Esophagus squamous epithelium (tissue), 4 donors: ENCODE results near the gene HJV.
A peak's percentile ranks its signal among the peaks of the same experiment; 100 is the strongest.

ENCODE experiments used
- POLR2A ChIP-seq, 4 donors: fragments of 450-650 bp; IDR thresholded peaks; one replicate each; pipeline ENCODE4 v1.6.1; 2017; ENCODE audit warnings: antibody characterized with exemption in 4 of 4, mild to moderate bottlenecking in 4 of 4, moderate library complexity in 3 of 4
- TF ChIP-seq, protein P1 (sequence below), 6 experiments: fragments of 450-650 bp in 4 of 6; fragments of 200-600 bp in 2 of 6; sonication (generic) in 2 of 6; IDR thresholded peaks; one replicate each; pipeline ENCODE4 v1.5.1; 2016 to 2019; ENCODE audit warnings: antibody characterized with exemption in 6 of 6, mild to moderate bottlenecking in 4 of 6, moderate library complexity in 4 of 6

DNA sequence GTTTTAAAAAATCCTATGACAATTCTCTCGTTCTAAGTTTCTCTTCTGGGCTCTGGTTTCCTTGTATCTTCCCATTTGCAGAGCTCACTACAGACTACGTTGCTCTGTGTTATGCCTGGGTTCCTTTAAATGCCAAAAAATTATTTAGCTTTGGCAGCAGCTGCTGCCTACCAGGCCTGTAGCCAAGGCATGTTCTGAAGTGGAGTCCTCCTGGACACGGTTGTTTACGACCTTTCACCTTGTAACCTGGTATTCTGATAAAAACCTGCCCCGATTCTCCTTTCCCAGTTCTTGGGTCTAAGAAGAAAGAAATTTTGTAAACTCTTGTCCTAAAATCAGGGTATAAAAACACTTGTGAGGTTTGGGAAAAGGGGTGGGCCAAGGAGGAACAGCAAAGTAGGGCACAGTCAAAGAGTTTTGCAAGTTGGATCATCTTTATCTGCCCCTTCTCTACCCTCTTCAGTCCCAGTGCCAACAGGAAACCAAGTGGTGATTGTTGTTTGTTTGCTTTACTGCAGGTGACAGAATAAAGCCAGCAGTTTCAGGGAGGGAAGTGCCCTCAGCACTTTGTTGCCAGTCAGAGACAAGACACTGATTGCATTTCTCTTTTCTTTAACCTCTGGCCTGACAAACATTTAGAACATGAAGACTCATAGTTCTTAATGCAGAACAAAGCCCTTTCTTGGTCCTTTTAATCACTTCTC is 22.1 kb downstream of the HJV start:
- TF ChIP-seq, protein P1, sequence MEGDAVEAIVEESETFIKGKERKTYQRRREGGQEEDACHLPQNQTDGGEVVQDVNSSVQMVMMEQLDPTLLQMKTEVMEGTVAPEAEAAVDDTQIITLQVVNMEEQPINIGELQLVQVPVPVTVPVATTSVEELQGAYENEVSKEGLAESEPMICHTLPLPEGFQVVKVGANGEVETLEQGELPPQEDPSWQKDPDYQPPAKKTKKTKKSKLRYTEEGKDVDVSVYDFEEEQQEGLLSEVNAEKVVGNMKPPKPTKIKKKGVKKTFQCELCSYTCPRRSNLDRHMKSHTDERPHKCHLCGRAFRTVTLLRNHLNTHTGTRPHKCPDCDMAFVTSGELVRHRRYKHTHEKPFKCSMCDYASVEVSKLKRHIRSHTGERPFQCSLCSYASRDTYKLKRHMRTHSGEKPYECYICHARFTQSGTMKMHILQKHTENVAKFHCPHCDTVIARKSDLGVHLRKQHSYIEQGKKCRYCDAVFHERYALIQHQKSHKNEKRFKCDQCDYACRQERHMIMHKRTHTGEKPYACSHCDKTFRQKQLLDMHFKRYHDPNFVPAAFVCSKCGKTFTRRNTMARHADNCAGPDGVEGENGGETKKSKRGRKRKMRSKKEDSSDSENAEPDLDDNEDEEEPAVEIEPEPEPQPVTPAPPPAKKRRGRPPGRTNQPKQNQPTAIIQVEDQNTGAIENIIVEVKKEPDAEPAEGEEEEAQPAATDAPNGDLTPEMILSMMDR (IDR thresholded peaks at IDR 0.05), result peak in 1 of 6 experiments; percentile 2
- peak in 3 of 4 donors; percentile 13 to 73 (median 30) for TF ChIP-seq POLR2A (IDR thresholded peaks at IDR 0.05)
